Measurements from ENCODE around the gene GRK5. TPM values are rescaled to one million over a fixed set of nuclear protein-coding genes. Genes with fewer than 3 reads are reported as not detected.
"Not testable (repeated sequence)": the region's sequence is repeated elsewhere in the genome, so short reads cannot be mapped to it uniquely, and the experiment has no call there.

Gene GRK5
- 2.7 and 2.9 TPM in 2 replicates for total RNA-seq (2014; rRNA removed; shearing (Covaris generic))

DNA sequence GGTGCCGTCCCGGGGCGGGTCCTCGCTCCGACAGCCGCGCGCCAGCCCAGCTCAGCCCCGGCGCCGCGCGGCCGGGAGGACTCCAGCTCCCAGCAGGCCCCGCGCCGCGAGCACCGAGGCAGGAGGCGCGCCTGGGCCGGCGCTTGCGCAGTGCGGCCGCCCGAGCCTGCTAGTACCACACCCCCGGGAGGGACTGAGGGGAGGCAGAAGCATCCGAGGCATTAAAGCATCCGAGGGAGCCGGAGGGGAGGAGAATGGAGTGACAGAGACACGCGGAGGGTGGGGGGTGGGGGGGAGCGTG is at the start of gene GRK5:
TSS of gene GRK5 (plus strand) at position 206 of the 301 bp plus-strand sequence. CDS start 347 bp downstream, outside the sequence.
- DNase-seq (ENCODE audit: low read depth), result peak; percentile 93

DNA sequence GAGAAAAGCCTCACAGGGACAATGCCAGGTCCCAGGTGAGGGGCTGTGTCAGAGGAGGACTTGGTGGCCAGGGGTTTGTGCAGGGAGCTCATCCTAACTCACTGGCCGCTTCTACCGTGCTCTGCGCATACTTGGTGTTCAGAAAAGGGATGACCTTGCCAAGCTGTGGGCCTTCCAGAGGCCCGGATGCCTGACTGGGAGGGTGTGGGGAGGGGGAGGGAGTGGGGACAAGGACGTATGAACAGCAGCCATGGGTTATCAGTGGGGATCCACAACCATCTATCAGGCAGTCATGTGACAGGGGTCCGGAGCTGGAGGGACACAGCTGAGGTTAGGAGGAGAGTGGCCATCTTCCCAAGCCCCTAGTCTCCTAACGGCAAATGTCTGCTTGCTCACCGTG is 48.0 kb upstream of the GRK5 start:
- no peak for DNase-seq (ENCODE audit: low read depth)

DNA sequence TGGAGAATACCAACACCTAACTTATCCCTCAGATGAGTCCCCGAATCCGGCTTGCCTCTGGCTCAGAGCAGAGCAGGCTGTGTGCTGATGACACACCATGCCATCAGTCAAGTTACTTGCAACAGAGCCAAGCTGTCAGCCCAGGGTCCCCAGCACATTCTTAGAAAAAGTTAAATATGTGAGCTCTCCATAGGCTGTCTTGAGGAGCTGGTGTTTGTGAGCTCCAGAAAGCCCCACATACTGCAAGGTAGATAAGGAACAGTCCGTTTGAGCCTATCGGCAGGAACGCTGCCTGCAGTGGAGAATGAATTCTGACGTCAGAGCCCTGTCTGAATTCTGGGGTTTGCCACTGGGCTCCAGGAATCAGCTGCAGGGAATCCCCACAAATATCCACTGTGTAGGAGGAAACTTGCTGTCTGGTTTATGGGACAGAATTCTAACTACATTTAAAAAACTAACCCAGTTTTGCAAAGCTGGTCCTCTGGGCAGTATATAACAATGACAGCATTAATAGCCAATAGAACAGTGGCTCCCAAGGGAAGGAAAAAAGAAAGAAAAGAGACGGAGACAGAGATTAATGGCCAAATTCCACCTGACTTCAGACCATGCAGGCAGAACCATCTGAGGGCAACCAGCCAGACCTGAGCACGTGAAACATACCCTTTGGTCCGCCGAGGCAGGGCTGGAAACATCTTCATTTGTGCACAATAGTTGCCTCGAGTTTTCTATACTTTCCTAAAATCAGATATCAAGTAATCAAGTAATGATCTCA is 45.5 kb upstream of the GRK5 start:
- peak; percentile 11 for DNase-seq (ENCODE audit: low read depth)

DNA sequence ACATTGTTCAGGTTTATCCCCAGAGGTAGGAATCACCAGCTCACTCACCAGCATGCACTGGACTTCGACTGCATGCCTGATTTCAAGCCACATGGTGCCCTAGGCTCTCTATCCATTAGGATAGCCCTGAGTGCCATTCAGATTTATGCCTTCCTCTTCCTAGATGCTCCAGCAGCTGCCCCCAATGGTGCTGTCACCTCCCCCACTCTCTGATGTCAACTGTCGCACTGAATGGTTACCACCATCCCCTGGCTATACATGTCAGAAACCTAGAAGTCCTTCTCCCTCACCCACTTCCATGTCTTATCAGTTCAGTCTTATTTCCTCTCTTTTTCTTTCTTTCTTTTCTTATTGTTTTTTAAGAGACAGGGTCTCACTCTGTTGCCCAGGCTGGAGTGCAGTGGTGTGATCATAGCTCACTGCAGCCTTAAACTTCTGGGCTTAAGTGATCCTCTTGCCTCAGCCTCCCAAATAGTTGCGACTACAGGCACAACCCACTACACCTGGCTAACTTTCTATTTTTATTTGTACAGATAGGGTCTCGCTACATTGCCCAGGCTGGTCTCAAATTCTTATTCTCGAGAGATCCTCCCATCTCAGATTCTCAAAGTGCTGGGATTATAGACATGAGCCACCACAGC is 44.8 kb upstream of the GRK5 start:
- DNase-seq (ENCODE audit: low read depth), result no peak

DNA sequence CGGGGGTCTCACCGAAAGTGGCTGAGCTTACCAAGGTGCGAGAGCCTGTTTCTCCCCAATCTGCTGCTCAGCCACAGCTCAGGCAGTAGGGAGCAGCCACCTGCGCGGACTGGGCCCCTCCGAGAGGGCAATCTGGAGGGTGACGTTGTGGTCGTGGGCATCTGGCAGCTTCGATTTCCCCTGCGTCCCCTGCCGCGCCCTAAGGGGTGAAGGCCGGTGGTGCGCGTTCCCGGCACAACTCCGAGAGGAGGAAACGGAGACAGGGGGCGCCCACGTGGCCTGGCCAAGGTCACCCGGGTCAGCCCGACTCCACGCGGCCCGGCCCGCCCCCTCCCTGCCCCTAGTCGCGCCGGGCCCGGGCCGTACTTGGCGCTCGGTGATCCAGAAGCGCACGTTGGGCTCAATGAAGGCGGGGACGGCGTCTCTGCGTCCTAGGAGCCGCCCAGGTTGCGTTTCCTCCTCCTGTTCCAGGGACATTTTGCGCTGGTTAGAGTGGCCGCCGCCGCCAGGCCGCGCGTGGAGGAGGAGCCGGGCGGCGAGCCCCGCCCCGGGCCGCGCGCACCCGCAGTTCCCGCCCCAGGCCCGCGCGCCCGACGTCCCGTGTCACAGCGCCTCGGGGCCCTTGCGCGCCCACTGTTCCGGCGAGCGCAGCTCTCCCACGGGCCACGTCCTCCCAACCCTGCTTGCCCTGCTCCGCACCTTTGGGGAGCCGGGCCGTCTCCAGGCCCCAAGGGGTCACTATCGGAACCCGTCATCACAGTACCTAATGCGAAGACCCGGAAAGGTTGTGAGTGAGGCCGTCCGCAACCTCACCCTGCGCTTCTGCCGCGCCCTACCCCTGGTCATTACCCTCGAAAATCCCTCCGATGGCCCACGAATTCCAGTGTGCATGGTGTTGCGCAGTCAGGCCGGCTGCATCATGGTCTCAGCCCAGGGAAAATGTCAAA is 41.9 kb upstream of the GRK5 start, which contains the start of gene SFXN4:
TSS of gene SFXN4 (minus strand) at position 544 of the 947 bp plus-strand sequence. CDS start at position 477, 67 bp downstream.
- DNase-seq (ENCODE audit: low read depth), result peak; percentile 65

DNA sequence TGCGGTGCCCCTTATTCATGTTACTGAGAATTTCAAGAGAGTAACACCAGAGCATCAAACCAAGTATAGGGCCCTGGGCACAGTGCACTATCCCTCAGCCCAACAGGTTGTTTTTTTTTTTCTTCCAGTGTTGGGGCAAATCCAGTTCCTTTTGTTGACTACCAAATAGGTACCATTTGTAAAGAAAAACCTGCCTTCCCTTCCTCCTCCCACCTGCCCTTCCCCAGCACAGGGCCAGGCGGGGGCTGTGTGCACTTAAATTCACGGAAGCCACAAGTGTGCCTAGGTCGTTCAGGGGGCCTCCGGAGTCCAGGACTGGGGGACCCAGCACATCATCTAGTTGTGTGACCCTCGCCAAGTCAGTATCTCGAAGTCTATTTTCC is 41.3 kb upstream of the GRK5 start:
- DNase-seq (ENCODE audit: low read depth), result no peak

DNA sequence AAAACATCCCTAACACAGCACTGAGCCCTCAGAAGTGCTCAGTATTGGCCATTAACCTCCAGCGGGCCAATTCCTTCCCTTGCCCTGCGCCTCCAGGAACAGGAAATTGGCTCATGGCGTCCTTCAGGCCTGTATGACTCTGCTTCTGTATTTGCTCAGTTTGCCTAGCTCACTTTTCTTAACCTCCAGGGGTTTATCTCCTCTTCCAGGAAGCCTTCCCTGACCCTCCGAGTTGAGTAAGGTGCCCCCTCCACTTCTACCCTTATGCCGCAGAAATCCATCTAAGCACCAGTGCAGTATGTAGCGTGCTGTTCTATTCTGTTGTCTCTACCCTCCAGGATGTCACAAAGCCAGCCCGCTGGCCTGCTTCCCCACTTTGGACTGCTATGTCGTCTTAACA is 40.8 kb upstream of the GRK5 start:
- no peak for DNase-seq (ENCODE audit: low read depth)

DNA sequence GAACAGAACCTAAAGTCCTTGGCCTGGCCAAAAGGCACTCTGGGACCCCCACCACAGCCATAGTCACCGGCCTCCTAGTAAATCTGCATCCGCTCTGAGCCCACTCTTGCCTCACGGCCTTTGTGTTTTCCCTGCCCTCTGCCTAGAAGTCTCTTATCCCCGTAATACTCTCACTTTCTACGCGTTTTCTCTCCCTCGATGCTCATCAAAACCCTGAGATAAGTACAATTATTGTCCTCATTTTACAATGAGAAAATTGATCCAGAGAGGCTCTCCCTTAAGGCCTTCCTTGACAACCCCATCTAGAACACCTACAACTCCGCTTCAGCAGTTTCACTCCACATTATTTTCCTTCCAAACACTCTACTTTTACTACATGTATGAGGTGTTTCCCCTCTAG is 40.3 kb upstream of the GRK5 start:
- DNase-seq (ENCODE audit: low read depth), result no peak

DNA sequence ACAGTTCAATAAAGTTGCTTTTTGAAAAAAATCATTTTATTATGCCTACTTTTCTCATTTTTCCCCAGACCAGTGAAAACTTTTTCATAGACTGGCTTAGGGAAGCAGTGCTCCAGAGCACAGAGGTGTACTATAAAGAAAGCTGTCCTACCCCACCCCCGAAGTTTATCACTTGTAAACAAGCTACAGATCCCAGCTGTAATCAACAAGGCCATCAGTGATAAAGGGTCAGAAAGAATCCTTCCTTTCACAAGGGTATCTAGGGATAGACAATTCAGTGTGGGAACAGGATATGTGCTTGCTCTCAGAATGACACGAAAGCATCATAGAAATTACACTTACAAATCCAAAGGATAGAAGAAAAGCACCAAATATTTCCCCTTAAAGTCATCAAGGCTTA is 33.3 kb upstream of the GRK5 start:
- DNase-seq (ENCODE audit: low read depth), result no peak

DNA sequence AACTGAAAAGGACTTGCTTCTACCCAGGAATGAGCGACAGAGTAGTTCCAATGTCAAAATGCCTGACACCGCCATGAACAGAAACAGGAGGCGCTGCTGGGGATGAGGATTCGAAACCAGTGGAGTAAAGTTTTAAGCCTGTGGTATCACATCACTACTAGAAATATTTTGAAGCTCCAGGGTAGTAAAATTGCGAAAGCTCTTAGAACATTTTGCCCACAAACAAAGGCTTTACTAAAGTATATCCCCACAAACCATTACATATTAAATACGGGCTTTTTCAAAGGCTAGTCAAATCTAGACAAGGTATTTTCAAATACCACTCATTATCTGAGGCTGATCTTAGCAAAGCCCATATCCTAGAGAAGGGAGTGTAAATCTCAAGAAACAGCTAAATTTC is 31.2 kb upstream of the GRK5 start:
- no peak for DNase-seq (ENCODE audit: low read depth)

DNA sequence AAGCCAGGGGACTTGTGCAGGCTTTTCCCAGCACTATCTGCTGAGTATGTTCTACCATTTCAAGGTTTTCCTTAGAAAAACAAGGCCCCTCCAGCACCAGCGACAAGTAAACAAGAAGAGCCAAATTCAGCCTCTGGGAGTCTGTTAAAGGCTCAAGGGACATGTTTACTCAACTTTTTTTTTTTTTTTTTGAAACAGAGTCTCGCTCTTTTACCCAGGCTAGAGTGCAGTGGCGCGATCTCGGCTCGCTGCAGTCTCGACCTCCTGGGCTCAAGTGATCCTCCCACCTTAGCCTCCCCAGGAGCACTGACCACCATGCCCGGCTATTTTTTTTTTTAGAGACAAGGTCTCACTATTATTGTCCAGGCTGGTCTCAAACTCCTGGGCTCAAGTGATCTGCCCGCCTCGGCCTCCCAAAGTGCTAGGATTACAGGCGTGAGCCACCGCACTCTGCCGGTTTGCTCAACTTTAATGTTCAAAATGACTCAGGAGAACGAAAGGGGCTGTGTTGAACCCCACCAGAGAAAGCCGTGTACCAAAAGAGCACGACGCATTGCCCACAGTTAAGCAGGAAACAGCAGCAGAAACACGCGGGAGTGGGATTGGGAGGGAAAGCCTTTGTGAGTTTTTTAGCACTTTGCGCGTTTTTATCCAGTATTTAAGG is 29.5 kb upstream of the GRK5 start:
- no peak for DNase-seq (ENCODE audit: low read depth)

DNA sequence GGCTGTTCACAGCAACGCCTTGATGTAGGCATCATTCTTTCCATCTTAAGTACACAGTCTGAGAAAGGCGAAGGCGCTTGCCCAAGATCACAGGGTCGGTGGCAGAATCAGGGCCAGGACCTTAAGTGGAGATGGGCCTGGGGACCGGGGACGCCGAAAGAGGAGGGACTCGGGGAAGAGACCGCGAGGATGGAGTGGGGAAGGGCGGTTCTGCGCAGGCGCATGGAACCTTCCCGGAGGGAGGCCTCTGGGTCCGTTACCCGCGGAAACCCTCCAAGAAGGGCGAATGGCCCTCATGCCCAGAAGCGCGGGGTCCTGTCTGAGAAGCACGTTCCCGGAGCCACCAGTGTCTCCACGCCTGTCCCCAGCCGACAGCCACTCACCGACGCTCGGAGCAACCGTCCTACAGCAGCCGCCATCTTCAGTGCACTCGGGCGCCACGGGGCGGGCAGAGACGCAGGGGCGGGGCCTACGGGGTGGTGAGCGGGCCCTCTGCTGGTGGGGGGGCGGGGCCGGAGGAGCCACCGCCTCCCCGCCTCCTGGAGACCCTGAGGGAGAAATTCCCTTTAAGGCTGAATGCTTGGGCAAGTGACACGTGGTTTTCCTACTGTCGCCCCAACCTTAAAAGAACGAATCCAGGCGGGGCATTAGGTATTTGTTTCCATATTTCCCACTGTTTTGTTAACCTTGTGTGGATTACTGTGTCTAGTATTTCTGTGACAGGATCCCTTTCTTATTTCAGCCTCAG is 28.8 kb upstream of the GRK5 start, which contains the start of gene PRDX3:
TSS of gene PRDX3 (minus strand) at position 441 of the 748 bp plus-strand sequence. CDS start at position 419, 22 bp downstream.
- DNase-seq (ENCODE audit: low read depth), result peak; percentile 87

DNA sequence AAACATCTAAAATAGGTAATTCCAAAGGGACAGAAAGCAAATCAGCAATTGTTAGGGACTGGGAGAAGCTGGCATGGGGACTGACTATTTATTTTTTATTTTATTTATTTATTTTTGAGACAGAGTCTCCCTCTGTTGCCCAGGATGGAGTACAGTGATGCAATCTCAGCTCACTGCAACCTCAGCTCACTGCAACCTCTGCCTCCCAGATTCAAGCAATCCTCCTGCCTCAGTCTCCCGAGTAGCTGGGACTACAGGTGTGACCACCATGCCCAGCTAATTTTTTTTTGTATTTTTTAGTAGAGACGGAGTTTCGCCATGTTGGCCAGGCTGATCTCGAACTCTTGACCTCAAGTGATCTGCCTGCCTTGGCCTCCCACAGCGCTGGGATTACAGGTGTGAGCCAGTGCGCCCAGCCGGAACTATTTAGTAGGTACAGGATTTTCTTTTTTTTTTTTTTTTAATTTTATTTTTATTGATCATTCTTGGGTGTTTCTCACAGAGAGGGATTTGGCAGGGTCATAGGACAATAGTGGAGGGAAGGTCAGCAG is 26.4 kb upstream of the GRK5 start:
- not testable (repeated sequence) for DNase-seq (ENCODE audit: low read depth)

DNA sequence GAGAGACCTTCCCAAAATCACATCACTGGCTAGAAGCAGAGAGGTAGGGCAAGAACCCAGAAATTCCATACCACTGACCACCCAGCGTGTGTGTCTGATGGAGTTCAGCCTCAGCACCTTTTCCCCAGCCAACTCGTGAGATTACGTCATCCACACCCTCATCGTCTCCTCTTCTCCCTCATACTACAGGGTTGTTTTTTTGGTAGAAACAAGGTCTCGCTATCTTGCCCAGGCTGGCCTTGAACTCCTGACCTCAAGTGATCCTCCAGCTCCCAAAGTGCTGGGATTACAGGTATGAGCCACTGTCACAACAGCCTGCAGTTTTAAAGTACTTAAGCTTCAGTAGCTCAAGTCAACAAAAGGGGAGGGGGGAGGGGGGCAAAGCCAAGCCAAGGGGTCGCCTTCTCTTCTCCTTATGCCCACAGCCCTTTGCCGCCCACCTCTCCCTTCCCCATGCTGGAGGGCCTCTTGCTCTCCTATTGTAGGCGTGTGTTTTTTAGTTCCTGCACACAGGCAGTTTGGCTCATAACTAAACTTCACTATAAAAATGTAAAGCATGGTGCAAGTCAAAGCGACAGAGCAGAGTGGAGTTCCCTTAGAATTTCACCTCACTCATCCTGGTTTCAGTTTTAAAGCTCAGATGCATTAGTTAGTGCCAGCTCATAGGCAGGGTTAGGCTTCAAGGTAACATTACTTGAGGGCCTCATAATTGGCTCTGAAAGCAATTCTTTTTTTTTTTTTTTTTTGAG is 23.5 kb upstream of the GRK5 start:
- DNase-seq (ENCODE audit: low read depth), result no peak

DNA sequence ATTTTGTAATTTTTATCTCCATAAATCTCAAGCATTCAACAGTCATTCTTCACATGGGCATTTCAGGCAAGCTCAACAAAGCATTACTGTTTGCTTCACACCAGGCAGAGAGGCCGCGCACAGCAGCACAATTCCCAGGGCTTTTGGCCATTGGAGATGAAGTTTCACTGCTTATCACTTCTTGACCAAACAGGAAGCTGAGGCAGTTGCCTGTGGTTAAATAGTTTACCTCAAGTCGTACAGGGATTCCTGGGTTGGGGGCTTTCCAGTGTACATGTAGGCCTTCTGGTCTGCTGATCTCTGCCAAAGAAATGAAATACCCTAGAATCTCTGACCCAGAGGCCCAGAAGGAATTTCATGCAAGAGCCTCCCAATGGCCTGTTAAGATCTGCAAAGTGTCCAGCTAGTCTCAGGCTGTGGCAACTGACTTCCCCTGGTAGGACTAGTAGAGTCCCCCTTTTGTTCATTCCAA is 17.5 kb upstream of the GRK5 start:
- DNase-seq (ENCODE audit: low read depth), result peak; percentile 42

DNA sequence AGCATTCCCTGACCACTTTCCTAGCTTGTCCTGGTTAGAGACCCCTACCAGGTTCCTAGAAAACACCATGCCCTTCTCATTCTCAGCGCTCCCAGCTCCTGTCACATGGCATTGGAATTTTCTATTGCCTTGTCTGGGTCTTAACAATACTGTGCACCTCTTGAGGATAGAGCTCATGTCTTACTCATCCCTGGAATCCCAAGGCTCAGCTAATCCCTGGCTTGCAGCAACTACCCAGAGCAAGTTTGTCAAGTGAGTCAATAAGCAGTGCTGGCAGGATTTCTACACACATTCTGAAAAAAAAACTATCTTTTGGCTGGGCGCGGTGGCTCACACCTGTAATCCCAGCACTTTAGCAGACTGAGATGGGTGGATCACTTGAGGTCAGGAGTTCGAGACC is 17.0 kb upstream of the GRK5 start:
- DNase-seq (ENCODE audit: low read depth), result peak; percentile 87

DNA sequence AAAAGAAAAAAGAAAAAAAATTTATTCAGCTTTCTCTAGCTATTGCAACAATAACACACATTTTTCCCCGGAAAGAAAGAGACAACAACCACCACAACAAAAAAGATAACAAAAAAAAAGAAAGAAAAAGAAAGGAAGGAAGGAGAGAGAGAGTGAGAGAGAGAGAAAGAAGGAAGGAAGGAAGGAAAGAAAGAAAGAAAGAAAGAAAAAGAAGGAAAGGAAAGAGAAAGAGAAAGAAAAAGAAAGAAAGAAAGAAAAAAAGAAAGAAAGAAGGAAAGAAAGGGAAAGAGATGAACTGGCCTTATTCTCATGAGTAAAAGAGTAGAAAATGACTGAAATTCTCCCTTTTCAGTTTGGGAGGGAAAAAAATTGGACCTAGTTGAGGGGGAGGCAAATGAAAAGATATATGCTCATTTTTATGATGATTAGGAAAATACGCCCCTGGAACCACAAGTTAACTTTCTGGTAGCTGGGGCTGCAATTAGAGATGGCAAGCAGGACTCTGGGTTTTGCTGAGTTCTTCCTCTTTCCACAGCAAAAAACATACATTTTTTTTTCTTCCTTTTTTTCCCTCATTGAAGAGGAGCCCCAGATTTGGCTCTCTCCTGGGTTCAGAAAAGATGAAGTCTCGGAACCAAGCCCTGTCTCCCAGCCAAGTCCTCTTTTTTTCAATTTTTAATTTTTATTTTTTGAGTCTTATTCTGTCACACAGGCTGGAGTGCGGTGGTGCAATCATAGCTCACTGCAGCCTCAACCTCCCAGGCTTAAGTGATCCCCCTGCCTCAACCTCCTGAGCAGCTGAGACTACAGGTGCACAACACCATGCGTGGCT is 16.2 kb upstream of the GRK5 start:
- no peak for DNase-seq (ENCODE audit: low read depth)

DNA sequence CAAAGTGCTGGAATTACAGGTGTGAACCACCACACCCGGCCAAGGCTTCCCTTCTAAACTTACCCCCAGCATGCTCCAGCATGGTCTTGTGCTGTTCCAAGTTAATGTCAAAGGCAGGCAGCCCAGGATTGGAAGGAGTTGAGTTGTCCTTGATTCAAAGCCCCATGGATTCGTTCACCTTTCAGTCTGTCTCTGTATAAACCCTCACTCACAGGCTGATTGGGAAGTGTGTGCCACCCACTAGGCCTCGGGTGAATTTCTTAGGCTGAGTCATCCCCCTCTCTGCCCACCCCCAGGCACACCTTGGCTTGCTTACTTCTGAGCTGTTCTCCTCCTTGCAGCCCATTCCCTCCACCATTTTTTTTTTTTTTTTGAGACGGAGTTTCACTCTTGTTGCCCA is 15.5 kb upstream of the GRK5 start:
- no peak for DNase-seq (ENCODE audit: low read depth)

DNA sequence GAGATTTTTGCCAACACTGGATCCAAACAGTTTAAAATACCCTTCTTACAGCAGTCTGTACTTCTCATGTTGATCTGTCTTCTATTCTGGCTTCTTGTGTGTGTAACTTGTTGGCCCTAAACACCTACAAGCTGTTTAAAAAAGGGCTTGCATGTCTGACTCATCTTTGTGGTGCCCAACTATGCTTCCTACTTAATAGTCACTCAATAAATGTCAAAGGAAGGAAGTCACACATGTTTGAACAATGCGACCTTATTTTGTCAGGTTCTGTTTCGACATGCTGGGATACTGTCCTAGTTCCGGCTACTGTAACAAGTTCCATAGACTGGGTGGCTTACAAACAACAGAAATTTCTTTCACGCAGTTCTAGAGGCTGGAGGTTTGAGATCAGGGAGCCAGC is 9.4 kb upstream of the GRK5 start:
- peak; percentile 67 for DNase-seq (ENCODE audit: low read depth)

All from RPMI7951 (cell line).